Epithelial cell of proximal tubule (primary cell): ENCODE results near the gene BARHL1. TPM values are rescaled to one million over a fixed set of nuclear protein-coding genes. Genes with fewer than 3 reads are reported as not detected.

Experiments
- total RNA-seq: library from RNA; depleted of rRNA; stranded (reverse); fragments of >200 nt; gene quantifications from 2 replicates; pipeline ENCODE4 v1.2.3, GENCODE V29; 2015

The BARHL1 gene
- total RNA-seq, 1 donor from 2014 or later, result not detected

Other genes with a start within 250 kb of the BARHL1 start
- gene SETX, start 227.6 kb upstream of the BARHL1 start, total RNA-seq, result 24.9 and 34.7 TPM in 2 replicates
- 16.3 and 29.8 TPM in 2 replicates for gene TTF1, start 175.8 kb upstream of the BARHL1 start, total RNA-seq
- not detected in 2 replicates for gene CFAP77, start 172.4 kb upstream of the BARHL1 start, total RNA-seq
- gene DDX31, start 87.4 kb downstream of the BARHL1 start, total RNA-seq, result 8.1 and 15.2 TPM in 2 replicates
- gene GTF3C4, start 87.9 kb downstream of the BARHL1 start, total RNA-seq, result 7.2 and 13.3 TPM in 2 replicates